GM10266 (cell line): Measurements from ENCODE around the gene CCDC61.

Source experiments
- DNase-seq: peaks from one replicate; pipeline ENCODE4 v3.0.0; 2012; ENCODE audit errors: extremely low spot score
- CTCF ChIP-seq: IDR thresholded peaks from 2 replicates; pipeline ENCODE4 v1.5.1; 2012; ENCODE audit warnings: mild to moderate bottlenecking, low read depth; ENCODE audit not compliant: control insufficient read depth, insufficient read depth; ENCODE audit errors: missing control alignments

CCDC61 gene

GRCh38 chr19:46052896-46053295 lies 57.6 kb downstream of the CCDC61 start:
- TF ChIP-seq CTCF = no peak
- DNase-seq = no peak

DNA sequence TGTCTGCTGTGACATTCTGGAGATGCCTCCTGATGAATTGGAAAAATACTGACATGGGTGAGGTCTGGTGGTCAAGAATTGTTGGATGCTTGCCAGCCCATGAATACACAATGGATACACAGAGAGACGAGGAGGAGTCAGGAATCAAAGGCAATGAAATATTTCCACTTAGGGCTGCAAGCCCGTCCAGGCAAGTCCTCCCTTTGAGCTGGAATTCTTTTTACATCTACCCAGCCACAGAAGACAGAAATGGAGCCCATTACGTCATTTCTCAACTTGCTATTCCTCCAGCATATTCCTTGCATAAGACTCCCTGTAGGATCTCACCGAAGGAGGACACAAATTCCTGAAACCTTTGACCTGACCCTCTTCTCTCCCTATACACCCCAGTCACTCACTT lies 61.3 kb downstream of the CCDC61 start:
- TF ChIP-seq CTCF = no peak
- DNase-seq = no peak

GRCh38 chr19:46058778-46059177 lies 63.5 kb downstream of the CCDC61 start:
- no peak for TF ChIP-seq CTCF
- no peak for DNase-seq

DNA sequence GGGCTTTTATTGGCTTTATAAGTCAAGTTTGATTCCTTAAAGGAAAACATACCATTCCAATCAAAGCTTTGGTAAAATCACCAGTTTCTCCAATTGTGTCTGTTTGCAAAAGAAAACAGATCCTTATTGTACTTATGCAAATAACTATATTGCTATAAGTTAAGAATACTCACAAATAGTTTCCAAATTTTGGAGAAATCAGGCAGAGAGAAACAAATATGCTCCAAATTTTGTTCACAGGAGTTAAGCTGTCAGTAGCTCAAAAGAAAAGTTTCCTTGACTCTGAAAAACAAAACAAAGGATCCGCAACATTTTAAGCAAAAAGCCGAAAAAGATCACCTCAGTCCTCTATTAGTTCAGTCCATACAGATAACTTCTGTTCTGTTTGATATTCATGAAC lies 64.7 kb downstream of the CCDC61 start:
- no peak for TF ChIP-seq CTCF
- no peak for DNase-seq

DNA sequence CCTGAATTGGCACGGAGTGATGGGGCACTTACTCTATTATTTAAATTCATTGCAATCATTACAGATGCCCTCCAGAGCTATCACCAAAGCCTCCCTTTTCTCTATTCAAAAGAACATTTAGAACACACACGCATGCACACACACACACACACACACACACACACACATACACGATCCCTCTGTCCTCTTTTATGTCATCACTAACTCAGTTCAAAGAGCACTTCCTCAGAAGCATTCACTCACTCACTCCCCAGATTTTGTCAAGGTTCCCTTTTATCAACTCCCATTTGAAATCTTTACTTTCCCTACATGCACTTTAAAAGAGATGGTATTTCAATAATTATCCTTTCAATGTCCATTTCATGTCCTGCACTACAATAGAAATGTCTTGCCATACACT lies 67.9 kb downstream of the CCDC61 start:
- no peak for TF ChIP-seq CTCF
- DNase-seq = no peak

GRCh38 chr19:46065486-46066071 lies 70.3 kb downstream of the CCDC61 start:
- no peak for DNase-seq
- TF ChIP-seq CTCF = no peak

GRCh38 chr19:46066471-46066870 lies 71.2 kb downstream of the CCDC61 start:
- no peak for TF ChIP-seq CTCF
- no peak for DNase-seq
